Measurements from ENCODE around the gene B3GALT5.

Gene B3GALT5

GRCh38 chr21:39674801-39675200 is 62.1 kb downstream of the B3GALT5 start:
- no peak for TF ChIP-seq CTCF (IDR thresholded peaks at IDR 0.05; ENCODE audit: low read depth, low read length)

GRCh38 chr21:39675590-39675989 is 62.9 kb downstream of the B3GALT5 start:
- DNase-seq (ENCODE audit: low read depth in 2 of 2): no peak
- TF ChIP-seq CTCF (IDR thresholded peaks at IDR 0.05; ENCODE audit: low read depth, low read length): no peak
- no peak overlapping the region for H3K4me3 ChIP-seq (replicated peaks in 1 of 2; ENCODE audit: low read depth in 2 of 2, low read length in 2 of 2)

More at GRCh38 chr21:39674801-39675200, 62.1 kb downstream of the B3GALT5 start:
- H3K4me3 ChIP-seq (replicated peaks in 1 of 2; ENCODE audit: low read depth in 2 of 2, low read length in 2 of 2): no peak overlapping the region
- DNase-seq (ENCODE audit: low read depth in 2 of 2): no peak

- no peak overlapping the region for H3K4me3 ChIP-seq (replicated peaks in 1 of 2; ENCODE audit: low read depth in 2 of 2, low read length in 2 of 2)
- no peak for TF ChIP-seq CTCF (IDR thresholded peaks at IDR 0.05; ENCODE audit: low read depth, low read length)
- DNase-seq (ENCODE audit: low read depth in 2 of 2): peak in 1 of 2 donors; percentile 44
Observed at GRCh38 chr21:39675993-39676661, 63.4 kb downstream of the B3GALT5 start.

- TF ChIP-seq CTCF (IDR thresholded peaks at IDR 0.05; ENCODE audit: low read depth, low read length): no peak
Observed at GRCh38 chr21:39680216-39680615, 67.5 kb downstream of the B3GALT5 start.

GRCh38 chr21:39681257-39681656 is 68.5 kb downstream of the B3GALT5 start:
- no peak for TF ChIP-seq CTCF (IDR thresholded peaks at IDR 0.05; ENCODE audit: low read depth, low read length)
- no peak overlapping the region for H3K4me3 ChIP-seq (replicated peaks in 1 of 2; ENCODE audit: low read depth in 2 of 2, low read length in 2 of 2)
- DNase-seq (ENCODE audit: low read depth in 2 of 2): peak in 1 of 2 donors; percentile 1

More at GRCh38 chr21:39680216-39680615, 67.5 kb downstream of the B3GALT5 start:
- no peak for DNase-seq (ENCODE audit: low read depth in 2 of 2)
- no peak overlapping the region for H3K4me3 ChIP-seq (replicated peaks in 1 of 2; ENCODE audit: low read depth in 2 of 2, low read length in 2 of 2)

GRCh38 chr21:39681845-39682244 is 69.1 kb downstream of the B3GALT5 start:
- TF ChIP-seq CTCF (IDR thresholded peaks at IDR 0.05; ENCODE audit: low read depth, low read length): no peak
- peak in 1 of 2 donors; percentile 4 for DNase-seq (ENCODE audit: low read depth in 2 of 2)
- H3K4me3 ChIP-seq (replicated peaks in 1 of 2; ENCODE audit: low read depth in 2 of 2, low read length in 2 of 2): no peak overlapping the region

GRCh38 chr21:39685236-39685635 is 72.5 kb downstream of the B3GALT5 start:
- H3K4me3 ChIP-seq (replicated peaks in 1 of 2; ENCODE audit: low read depth in 2 of 2, low read length in 2 of 2): no peak overlapping the region
- TF ChIP-seq CTCF (IDR thresholded peaks at IDR 0.05; ENCODE audit: low read depth, low read length): no peak
- DNase-seq (ENCODE audit: low read depth in 2 of 2): no peak

Measured in cardiac fibroblast (primary cell).